ENCODE data around the gene R3HDM4.

DNA sequence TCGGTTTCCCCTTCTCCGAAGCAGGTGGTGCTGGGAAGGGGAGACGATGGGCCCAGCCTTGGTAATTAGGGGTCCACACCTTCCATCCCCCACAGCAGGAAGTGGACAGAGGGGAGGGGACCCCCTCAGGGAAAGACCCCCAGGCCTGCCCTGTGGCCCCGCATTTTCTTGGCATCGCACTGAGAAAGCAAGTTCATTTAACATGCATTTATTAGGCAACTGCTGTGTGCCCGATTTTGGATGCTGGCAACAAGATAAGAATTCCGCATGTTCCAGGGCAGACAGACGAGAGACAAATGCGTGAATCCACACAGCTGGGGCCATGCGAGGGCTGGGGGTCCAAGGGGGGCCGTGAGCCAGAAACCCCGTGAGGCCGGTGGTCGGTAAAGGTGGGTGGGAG lies 41.3 kb upstream of the R3HDM4 start:
- no peak for TF ChIP-seq POLR2A (IDR thresholded peaks at IDR 0.05; ENCODE audit: extremely low read depth, insufficient read length)
- TF ChIP-seq, protein P1, sequence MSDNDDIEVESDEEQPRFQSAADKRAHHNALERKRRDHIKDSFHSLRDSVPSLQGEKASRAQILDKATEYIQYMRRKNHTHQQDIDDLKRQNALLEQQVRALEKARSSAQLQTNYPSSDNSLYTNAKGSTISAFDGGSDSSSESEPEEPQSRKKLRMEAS (IDR thresholded peaks at IDR 0.05; ENCODE audit: low read depth, low read length), result no peak
- TF ChIP-seq, protein P2, sequence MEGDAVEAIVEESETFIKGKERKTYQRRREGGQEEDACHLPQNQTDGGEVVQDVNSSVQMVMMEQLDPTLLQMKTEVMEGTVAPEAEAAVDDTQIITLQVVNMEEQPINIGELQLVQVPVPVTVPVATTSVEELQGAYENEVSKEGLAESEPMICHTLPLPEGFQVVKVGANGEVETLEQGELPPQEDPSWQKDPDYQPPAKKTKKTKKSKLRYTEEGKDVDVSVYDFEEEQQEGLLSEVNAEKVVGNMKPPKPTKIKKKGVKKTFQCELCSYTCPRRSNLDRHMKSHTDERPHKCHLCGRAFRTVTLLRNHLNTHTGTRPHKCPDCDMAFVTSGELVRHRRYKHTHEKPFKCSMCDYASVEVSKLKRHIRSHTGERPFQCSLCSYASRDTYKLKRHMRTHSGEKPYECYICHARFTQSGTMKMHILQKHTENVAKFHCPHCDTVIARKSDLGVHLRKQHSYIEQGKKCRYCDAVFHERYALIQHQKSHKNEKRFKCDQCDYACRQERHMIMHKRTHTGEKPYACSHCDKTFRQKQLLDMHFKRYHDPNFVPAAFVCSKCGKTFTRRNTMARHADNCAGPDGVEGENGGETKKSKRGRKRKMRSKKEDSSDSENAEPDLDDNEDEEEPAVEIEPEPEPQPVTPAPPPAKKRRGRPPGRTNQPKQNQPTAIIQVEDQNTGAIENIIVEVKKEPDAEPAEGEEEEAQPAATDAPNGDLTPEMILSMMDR (IDR thresholded peaks at IDR 0.05; ENCODE audit: low read depth, low read length), result no peak
- TF ChIP-seq MYC (IDR thresholded peaks at IDR 0.05; ENCODE audit: low read depth, low read length), result no peak

Data from NB4 (cell line).